Adrenal gland (tissue), 5 donors: ENCODE results near the gene SMIM15.

ENCODE experiments used
- POLR2A ChIP-seq, 2 donors: fragments of 450-650 bp; IDR thresholded peaks; one replicate each; pipeline ENCODE4 v1.6.1; 2017; ENCODE audit warnings: antibody characterized with exemption in 2 of 2, mild to moderate bottlenecking in 2 of 2, moderate library complexity in 1 of 2
- TF ChIP-seq, protein P1 (sequence below), 6 experiments: fragments of 450-650 bp in 4 of 6; fragments of 200-600 bp in 2 of 6; sonication (generic) in 1 of 6; IDR thresholded peaks; 1 replicate in 5 of 6; 2 replicates in 1 of 6; pipeline versions ENCODE4 v1.5.1 to v1.8.0; 2016 to 2021; ENCODE audit warnings: antibody characterized with exemption in 6 of 6, mild to moderate bottlenecking in 2 of 6, moderate library complexity in 1 of 6
- donor health status: DM: no; HTN: no; CAD: no.

GRCh38 chr5:61182449-61182848 is 20.2 kb upstream of the SMIM15 start:
- TF ChIP-seq, protein P1, sequence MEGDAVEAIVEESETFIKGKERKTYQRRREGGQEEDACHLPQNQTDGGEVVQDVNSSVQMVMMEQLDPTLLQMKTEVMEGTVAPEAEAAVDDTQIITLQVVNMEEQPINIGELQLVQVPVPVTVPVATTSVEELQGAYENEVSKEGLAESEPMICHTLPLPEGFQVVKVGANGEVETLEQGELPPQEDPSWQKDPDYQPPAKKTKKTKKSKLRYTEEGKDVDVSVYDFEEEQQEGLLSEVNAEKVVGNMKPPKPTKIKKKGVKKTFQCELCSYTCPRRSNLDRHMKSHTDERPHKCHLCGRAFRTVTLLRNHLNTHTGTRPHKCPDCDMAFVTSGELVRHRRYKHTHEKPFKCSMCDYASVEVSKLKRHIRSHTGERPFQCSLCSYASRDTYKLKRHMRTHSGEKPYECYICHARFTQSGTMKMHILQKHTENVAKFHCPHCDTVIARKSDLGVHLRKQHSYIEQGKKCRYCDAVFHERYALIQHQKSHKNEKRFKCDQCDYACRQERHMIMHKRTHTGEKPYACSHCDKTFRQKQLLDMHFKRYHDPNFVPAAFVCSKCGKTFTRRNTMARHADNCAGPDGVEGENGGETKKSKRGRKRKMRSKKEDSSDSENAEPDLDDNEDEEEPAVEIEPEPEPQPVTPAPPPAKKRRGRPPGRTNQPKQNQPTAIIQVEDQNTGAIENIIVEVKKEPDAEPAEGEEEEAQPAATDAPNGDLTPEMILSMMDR (IDR thresholded peaks at IDR 0.05) = no peak
- no peak for TF ChIP-seq POLR2A (IDR thresholded peaks at IDR 0.05)
